GM03348 (cell line): ENCODE measurements around the gene USP9X.
A peak's percentile ranks its signal among the peaks of the same experiment; 100 is the strongest.
"Not testable (repeated sequence)": the region's sequence is repeated elsewhere in the genome, so short reads cannot be mapped to it uniquely, and the experiment has no call there.

ENCODE experiments used
- DNase-seq: peaks from one replicate; pipeline ENCODE4 v3.0.0; 2012; ENCODE audit warnings: low spot score

Gene USP9X

GRCh38 chrX:41084893-41085511 is at the start of gene USP9X:
Gene USP9X, plus strand, starts transcription at chrX:41085445. Its CDS starts 38,184 bp downstream, at chrX:41123629.
- DNase-seq: peak; percentile 91

- DNase-seq: no peak
These were observed 49.7 kb upstream of the USP9X start for GRCh38 chrX:41035582-41035981.

GRCh38 chrX:41036668-41037326 is 48.4 kb upstream of the USP9X start:
- DNase-seq: no peak

GRCh38 chrX:41043196-41043595 is 42.0 kb upstream of the USP9X start:
- DNase-seq: no peak

GRCh38 chrX:41043674-41044345 is 41.4 kb upstream of the USP9X start:
- DNase-seq: peak; percentile 27

GRCh38 chrX:41045960-41046567 is 39.2 kb upstream of the USP9X start:
- DNase-seq: peak; percentile 35

GRCh38 chrX:41047878-41048534 is 37.2 kb upstream of the USP9X start:
- no peak for DNase-seq

GRCh38 chrX:41050359-41050758 is 34.9 kb upstream of the USP9X start:
- no peak for DNase-seq

GRCh38 chrX:41051288-41051687 is 34.0 kb upstream of the USP9X start:
- DNase-seq: no peak

- DNase-seq: no peak
These were observed 29.5 kb upstream of the USP9X start for GRCh38 chrX:41055740-41056139.

- DNase-seq: not testable (repeated sequence)
These were observed 22.0 kb upstream of the USP9X start for GRCh38 chrX:41063276-41063675.

GRCh38 chrX:41064018-41064417 is 21.2 kb upstream of the USP9X start:
- DNase-seq: peak; percentile 13

GRCh38 chrX:41066391-41066790 is 18.9 kb upstream of the USP9X start:
- DNase-seq: no peak

- no peak for DNase-seq
These were observed 18.3 kb upstream of the USP9X start for GRCh38 chrX:41066969-41067368.

GRCh38 chrX:41067721-41068120 is 17.5 kb upstream of the USP9X start:
- DNase-seq: no peak

- no peak for DNase-seq
These were observed 8.5 kb upstream of the USP9X start for GRCh38 chrX:41076742-41077141.

- DNase-seq: no peak
These were observed 3.4 kb upstream of the USP9X start for GRCh38 chrX:41081821-41082220.

- no peak for DNase-seq
These were observed 2.5 kb upstream of the USP9X start for GRCh38 chrX:41082783-41083182.

- DNase-seq: peak; percentile 87
These were observed 977 bp upstream of the USP9X start for GRCh38 chrX:41084044-41084892.

- peak; percentile 60 for DNase-seq
These were observed 250 bp downstream of the USP9X start for GRCh38 chrX:41085512-41085877.

GRCh38 chrX:41085878-41086626 is 807 bp downstream of the USP9X start:
- peak; percentile 54 for DNase-seq
